ENCODE measurements around the gene BTNL9.
A peak's percentile ranks its signal among the peaks of the same experiment; 100 is the strongest.
"Not testable (repeated sequence)": the region's sequence is repeated elsewhere in the genome, so short reads cannot be mapped to it uniquely, and the experiment has no call there.

The BTNL9 gene

GRCh38 chr5:181043285-181044092 is 3.4 kb downstream of the BTNL9 start:
- no peak for DNase-seq

DNA sequence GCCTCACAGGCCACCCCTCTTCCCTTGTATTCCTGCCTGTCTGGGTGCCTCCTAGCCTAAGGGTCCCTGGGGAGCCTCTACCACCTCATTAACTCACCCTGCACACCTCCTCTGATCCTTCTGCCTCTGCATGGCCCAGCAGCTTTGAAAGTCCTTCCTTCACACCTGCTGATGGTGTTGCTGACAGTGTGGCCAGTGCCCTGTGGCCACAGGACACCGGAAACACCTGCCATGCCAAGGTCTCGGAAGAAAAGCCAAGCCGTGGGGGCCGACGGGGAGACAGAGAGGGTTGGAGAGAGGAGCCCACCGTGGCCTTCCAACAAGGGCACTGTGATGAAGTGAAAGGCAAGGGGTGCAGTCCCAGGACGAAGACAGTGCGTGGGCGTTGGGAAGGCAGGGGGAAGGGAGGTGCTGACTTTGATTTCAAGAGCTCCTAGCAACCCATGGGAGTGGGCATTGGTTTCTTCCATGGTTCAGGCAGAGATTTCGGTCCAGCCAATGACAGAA is 4.1 kb downstream of the BTNL9 start:
- no peak for DNase-seq

DNA sequence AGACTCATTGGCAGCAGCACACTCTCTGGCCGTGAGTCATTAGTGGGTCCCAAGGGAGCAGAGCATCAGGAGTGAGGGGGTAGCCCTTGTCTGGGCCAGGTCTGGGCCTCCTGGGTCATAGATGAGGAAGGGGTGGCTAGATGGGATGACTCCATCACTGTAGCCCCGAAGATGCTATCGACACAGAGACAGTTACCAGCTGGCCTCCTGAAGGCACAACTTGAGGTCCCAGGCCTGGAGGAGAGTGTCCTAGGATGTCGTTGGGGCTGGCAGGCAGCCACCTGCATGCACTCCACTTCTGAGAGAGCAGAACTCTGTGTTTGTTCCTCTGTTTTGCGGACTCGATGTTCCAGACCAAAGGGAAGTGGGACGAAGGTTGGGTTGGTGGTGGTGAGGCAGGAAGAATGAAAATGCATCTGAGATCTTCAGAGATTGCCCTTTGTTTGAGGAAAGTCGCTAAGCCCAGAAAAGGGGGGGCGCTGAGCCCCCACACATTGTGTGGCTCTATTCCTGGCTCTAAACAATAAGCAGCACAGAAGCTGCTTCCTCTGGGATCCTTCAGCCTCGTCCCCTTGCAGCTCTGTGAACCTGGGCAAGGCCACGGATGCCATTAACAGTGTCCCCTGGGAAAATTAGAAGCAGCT is 4.7 kb downstream of the BTNL9 start:
- no peak for DNase-seq

DNA sequence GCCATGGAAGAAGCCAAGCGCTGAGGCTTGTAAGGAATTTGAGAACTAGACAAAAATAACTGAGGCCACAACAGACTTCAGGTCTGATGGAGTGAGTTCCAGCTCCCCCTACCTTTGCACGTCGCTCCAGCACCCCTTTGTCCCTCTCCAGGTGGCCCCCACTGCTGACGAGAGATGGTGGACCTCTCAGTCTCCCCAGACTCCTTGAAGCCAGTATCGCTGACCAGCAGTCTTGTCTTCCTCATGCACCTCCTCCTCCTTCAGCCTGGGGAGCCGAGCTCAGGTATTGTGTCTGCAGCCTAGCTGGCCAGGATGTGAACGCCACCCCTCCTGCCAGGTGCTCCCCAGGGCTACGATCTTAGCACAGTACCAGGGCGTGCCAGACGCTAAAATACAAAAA is 5.2 kb downstream of the BTNL9 start:
- no peak for DNase-seq

GRCh38 chr5:181045857-181046256 is 5.8 kb downstream of the BTNL9 start:
- DNase-seq = not testable (repeated sequence)

GRCh38 chr5:181047288-181047687 is 7.2 kb downstream of the BTNL9 start:
- DNase-seq = no peak

- no peak for DNase-seq
Observed at GRCh38 chr5:181047921-181048320, 7.9 kb downstream of the BTNL9 start.

DNA sequence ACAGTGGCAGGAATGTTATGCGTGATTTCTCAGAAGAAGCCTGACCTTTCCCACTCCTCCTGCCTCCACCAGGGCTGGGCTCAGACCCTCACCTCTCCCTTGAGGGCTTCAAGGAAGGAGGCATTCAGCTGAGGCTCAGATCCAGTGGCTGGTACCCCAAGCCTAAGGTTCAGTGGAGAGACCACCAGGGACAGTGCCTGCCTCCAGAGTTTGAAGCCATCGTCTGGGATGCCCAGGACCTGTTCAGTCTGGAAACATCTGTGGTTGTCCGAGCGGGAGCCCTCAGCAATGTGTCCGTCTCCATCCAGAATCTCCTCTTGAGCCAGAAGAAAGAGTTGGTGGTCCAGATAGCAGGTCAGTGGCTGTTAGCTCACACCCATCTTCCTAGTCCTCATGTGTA is 9.9 kb downstream of the BTNL9 start:
- no peak for DNase-seq

DNA sequence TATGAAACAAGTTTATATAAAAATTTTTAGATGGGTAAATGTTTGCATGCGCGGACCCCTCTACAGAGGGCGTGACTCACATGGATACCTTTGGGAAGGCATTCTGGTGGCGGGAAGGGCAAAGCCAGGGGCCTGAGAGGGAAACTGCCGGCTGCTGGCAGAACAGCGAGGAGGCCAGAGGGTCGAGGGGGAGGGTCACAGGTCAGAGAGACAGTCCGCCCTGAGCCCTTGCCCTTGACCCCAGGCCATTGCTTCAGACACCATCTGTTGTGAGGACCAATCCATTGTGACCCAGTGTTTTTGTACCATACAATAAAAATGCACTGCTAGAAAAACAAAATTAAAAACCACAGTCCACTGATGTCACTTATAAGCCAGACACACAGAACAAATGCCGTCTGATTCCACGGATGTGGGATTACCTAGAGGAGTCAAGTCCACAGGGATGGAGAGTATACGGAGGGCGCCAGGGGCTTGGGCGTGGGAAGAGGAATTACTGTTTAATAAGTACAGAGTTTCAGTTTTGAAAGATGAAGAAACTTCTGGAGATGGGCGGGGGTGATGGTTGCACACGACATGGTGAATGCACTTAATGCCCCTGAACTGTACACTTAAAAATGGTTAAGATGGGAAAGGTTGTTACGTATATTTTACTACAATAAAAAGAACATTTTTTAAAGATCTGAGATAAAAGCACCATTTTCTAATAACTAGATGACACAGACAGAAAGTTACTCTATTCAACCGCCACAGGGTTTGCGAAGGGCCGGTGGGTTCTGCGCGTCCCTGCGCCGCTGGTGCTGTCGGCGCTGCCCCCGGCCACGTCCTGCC is 12.0 kb downstream of the BTNL9 start:
- no peak for DNase-seq

- peak; percentile 22 for DNase-seq
Observed at GRCh38 chr5:181052672-181053487, 12.8 kb downstream of the BTNL9 start.

DNA sequence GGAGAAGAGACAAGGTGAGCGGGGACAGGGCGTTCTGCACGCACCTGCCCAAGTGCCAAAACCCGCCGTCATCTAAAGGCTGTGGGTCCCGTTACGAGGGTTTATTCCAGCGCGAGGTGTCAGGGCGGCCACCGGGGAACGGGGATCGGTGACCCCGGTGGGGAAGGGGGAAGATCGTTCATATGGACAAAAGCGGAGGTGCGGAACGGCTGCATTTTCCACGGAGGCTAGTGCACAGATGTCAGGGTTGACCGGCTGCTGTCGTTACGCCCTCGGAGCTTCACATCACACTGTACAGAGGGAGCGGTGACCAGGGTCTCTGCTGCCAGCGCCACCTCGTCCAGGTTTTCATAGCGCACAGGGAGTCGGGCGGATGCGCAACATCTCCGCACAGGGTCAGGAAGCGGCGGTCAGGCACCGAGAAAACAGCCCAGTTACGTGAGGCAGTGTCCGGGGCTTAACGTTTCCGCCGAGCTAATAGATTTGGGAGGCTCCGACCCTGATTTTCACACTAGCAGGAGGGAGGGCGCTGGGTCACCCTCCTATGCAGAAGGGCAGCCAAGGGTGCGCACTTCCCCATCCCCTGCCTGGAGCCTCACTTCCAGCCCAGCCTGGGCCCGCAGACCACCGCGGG is 13.5 kb downstream of the BTNL9 start:
- DNase-seq = no peak

- no peak for DNase-seq
Observed at GRCh38 chr5:181054138-181054537, 14.1 kb downstream of the BTNL9 start.

DNA sequence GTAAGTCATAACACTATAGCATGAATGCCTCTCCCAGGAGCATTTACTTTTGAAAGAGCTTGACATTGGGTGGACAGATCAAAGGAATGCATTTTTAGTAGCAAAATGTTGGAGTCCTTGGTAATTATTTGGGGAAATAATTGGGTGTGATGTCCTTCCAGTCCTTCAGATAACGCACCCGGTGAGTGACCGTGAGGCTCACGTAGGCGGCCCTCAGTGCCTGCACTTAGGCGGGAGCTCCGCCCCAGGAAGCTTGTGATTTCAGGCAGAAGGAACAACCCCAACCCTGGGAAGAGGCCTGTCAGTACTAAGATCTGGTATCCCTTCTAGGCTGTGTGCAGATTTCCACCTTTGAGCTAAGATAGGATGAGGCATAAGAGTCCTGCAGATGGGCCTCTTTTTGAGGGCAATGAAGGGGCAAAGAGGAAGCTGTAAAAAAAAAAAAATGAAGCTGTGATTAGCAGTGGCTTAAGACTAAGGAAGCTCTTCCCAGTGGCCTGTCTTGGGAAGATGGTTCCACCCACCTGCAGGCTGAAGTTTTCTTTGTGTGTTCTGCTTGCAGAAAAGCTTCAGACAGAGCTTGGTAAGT is 14.9 kb downstream of the BTNL9 start:
- DNase-seq = no peak

GRCh38 chr5:181056431-181056830 is 16.4 kb downstream of the BTNL9 start:
- DNase-seq = no peak

GRCh38 chr5:181058321-181058720 is 18.3 kb downstream of the BTNL9 start:
- DNase-seq = no peak

DNA sequence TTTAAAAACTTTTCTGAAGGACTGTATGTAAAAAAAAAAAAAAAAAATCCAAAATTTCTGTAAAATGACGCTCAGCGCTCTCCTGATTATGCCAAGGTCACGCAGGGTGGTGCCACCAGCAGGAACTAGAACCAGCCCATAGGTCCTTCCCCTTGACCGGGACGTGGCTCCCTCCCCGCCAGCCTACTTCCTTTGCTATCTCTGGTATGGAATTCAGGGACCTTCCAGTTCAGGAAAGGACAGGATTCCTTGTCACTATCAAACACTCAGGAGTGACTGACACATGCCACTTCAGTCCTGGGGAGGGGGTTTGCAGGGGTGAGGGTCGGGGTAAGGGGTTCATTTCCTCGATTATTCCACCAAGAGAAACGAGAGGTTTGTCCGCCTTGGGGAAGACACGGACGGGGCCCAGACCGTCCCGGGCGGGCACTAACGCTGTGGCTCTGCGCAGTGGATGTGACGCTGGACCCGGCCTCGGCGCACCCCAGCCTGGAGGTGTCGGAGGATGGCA is 18.8 kb downstream of the BTNL9 start:
- DNase-seq = no peak

- no peak for DNase-seq
Observed at GRCh38 chr5:181059297-181060230, 19.5 kb downstream of the BTNL9 start.

DNA sequence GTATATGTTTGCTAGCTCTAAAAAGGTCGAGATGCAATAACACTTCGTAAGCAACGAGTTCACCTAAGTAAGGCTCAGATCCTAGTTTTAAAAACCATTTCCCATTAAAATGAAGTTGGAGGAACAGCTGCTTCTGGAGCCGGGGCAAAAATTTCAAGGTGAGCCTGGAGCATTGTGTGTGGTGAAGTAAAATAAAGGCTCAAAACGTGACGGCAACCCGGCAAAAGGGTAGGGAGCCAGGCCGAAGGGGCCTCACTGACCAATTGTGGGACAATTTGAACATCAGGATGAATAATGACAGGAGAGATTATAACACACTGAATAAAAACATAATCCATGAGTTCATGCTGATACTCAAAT is 20.1 kb downstream of the BTNL9 start:
- no peak for DNase-seq

- DNase-seq = no peak
Observed at GRCh38 chr5:181060924-181061323, 20.9 kb downstream of the BTNL9 start.

DNA sequence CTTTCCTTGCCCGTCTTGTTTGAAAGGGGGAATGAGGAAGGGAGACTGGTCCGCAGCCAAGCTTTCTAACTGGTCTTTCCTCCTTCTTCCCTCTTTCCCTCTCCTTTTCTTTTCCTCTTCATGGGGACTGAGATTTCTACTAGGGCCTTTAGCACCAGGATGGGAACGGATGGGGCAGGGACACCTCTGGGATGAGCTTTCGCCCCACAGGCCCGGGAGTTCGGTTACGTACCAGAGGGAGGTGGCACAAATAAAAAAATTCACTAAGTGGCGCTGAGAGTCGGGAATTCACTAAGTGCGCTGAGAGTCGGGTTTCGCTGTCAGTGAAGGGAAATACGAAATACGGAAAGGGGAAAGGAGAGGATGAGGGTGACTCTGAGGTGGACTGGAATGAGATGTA is 21.6 kb downstream of the BTNL9 start:
- no peak for DNase-seq

Data from hematopoietic multipotent progenitor cell treated with erythropoietin and hydrocortisone succinate and interleukin-3 and kit ligand, for 4 days (in vitro differentiated cells).